Fibroblast of skin of right biceps (primary cell): ENCODE measurements around the gene ALDH1A1.
"Not testable (repeated sequence)": the region's sequence is repeated elsewhere in the genome, so short reads cannot be mapped to it uniquely, and the experiment has no call there.

Source experiments
- DNase-seq: peaks from one replicate; pipeline ENCODE4 v3.0.0-alpha.2; 2013

Gene ALDH1A1

DNA sequence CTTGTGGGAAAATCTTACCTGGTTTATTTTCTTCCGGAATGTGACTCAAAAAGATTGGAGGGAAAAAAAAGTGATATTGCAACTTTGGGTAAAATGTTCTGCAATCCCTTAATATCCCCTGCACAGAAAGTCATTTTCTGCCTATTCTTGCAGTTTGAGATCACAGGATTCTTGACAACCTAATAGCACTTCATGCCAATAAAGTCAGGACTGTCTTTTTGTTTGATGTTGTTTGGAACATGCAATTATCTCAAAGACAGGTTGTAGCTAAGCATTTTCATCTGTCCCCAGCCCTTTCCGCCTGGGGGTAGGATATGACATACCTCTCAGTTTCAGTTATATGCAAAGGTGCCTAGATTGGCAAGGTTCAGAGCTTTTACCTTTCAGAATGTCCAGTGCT lies 63.9 kb downstream of the ALDH1A1 start:
- DNase-seq = no peak

DNA sequence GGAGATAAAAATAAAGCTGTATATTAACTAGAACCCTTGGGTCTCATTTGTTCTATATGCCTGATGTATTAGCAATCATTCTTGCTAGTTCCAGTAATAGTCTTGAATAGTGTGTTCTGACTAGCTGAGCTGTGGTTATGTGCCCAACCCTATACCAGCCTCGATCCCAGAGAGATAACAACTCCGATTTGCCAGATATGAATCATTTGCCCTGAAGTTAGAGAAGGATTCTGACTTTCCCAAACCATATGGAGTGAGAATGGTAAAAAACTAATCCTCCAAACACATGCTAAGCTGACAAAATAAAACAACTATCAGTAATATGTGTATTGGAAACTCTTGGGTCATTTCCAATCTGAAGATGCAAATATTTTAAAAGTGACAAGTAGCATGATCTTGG lies 64.8 kb downstream of the ALDH1A1 start:
- DNase-seq = no peak

DNA sequence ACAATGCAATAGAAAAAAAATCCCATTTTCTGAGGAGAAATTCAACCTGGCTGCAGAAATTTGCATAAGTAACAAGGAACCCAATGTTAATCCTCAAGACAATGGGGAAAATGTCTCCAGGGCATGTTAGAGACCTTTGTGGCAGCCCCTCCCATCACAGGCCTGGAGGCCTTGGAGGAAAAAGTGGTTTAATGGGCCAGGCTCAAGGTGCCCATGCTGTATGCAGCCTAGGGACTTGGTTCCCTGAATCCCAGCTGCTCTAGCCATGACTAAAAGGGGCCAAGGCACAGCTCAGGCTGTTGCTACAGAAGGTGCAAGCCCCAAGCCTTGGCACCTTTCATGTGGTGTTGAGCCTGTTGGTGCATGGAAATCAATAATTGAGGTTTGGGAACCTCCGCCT lies 66.5 kb downstream of the ALDH1A1 start:
- DNase-seq = no peak

- no peak for DNase-seq
Measured at GRCh38 chr9:72884508-72884907, 68.3 kb downstream of the ALDH1A1 start.

- DNase-seq = no peak
Measured at GRCh38 chr9:72883875-72884274, 69.0 kb downstream of the ALDH1A1 start.

GRCh38 chr9:72882117-72882775 lies 70.6 kb downstream of the ALDH1A1 start:
- no peak for DNase-seq

- DNase-seq = no peak
Measured at GRCh38 chr9:72880821-72881220, 72.0 kb downstream of the ALDH1A1 start.

DNA sequence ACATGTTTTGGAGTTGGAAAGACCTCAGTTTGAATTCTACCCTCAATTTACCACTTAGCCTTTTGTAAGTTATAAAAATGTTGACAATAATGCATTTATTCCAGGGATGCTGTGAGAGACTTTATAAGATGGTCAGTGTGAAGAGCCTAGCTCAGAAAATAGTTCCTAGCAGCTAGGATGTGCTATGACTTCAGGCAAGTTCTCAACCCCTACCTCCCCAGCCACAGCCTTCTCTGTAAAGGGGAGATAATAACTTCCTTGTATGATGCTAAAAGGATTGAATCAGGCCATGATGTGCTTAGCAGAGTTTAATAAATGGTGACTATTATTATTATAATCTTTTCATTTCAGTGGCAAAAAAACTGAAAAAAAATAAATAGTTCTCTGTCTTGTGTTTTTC lies 77.6 kb downstream of the ALDH1A1 start:
- no peak for DNase-seq

DNA sequence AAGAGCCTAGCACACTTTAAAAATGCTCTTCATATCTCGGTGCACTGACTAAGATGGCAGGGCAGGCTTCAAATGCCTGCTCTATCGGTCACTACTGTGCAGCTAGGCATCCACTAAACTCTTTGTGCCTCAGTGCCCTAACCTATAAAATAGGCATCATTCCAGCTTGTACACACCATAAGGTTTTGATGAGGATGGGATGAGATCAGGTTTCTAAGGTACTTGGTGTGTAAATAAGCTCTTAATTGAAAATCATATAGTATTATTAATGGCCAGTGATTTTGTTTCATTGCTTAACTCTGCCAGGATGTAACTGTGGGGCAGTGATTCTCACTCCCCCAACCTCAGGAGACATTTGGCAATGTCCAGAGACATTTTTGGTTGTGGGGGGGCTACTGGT lies 78.5 kb downstream of the ALDH1A1 start:
- DNase-seq = no peak

- DNase-seq = no peak
Measured at GRCh38 chr9:72873456-72873855, 79.4 kb downstream of the ALDH1A1 start.

- no peak for DNase-seq
Measured at GRCh38 chr9:72872718-72873117, 80.1 kb downstream of the ALDH1A1 start.

DNA sequence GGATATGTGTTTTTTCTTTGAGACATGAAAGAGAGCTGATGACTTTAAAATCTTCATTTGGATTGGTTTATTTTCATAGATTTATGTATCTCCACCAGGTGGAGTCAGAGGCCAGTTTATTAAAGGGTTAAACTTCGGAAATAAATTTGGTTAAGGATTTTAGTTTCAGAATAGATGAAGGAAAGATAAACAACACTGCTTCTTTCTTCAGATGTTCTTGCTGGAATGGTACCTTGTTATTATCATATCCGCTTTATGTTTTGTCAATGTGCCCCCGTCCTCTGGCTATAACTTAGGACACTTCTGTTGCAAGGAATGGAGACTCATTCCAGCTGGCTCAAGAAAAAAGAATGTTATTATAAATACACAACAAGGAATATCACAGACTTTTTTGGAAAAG lies 81.2 kb downstream of the ALDH1A1 start:
- peak; percentile 14 for DNase-seq

- DNase-seq = no peak
Measured at GRCh38 chr9:72864327-72864726, 88.5 kb downstream of the ALDH1A1 start.

DNA sequence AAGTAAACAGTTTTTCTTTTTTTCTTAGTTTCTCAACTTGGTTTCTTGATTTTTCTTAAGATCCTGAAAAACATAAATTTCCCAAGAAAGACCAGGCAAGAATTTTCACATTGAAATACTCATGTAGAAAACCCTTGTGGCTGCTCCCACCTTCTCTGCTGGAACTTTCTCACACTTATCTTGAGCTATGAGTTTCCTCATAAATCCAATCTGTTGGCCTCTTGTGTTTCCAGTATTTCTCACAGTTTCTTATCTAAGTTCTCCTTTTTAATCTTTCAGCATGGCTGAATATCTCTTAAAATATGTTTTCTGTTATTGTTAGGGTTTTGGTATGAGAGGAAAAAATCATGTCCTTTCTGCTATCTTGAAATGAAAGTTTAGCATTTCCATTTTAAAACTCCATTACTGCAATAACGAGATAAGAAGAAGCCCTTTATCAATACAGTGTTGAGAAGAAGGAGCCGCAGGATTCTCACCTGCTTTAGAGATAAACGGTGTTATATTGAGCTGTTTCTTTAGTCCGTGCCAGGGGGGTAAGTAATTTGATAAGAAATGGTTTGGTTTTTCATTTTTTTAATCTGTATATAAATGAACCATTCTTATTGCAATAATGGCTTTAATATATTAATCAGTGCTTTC lies 89.3 kb downstream of the ALDH1A1 start:
- DNase-seq = no peak

GRCh38 chr9:72862788-72863187 lies 90.1 kb downstream of the ALDH1A1 start:
- not testable (repeated sequence) for DNase-seq

DNA sequence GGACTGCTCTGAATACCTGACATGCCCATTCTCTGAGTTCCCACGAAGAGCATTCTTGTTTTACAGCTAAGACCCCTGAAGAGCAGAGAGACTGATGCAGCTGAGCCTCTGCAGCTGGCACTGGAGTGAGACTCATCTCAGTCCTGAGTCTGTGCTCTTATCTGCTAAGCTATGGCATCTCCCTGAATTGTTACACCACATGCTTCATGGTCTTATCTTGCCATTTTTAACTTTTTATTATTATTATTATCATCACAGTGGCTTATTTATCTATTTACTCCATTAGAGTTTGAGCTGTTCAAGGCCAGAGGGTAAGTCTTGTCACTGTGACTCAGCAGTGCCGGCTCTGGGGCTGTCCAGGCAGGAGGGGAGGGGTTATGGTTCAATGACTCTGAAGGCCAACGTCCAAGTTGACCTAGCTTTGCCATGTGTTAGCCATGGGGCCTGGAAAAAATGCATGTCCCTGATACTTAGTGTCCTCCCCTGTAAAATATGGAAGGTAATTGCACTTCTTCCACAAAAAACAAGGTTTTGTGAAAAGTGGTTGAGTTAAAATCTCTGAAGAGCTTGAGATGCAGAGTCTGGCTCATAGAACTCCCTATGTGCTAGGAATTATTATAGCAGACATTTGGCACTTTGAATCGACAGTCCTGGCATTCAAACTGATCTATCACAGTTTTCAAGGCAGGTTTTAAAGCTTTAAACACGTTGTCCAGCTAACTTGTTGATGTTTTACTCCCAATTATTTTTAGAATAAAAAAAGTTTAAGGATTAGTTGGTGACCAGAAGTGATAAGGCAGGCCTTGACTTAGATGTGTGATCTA lies 94.6 kb downstream of the ALDH1A1 start:
- DNase-seq = no peak

GRCh38 chr9:72857624-72857996 lies 95.2 kb downstream of the ALDH1A1 start:
- no peak for DNase-seq

DNA sequence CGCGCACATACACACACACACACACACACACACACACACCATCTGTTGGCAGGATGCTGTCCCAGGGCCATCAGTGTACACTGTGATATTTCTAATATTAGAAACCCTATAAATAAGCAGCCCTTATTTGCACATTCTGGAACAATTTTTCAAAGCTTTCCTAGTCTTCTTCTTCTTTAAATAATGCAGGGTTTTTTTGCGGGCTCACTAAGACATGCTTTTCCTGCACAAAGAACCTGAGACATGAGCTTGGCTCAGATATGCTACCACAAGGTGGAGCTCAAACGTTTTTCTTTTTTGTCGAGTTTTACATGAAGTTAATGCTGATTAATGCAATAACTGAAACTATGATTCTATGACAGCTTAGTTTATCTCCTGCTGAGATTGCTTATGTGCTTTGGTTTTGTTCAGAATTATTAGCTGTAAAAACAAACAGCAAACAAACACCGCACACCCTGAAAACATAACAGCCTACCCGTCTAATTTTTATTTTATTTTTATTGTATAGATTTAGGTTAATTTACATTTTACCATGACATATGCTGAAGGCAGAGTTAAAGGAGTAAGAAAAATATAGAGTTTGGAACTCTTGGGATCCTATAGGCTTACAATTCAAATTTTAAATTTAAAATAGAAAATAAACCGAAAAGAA lies 95.8 kb downstream of the ALDH1A1 start:
- peak; percentile 52 for DNase-seq

DNA sequence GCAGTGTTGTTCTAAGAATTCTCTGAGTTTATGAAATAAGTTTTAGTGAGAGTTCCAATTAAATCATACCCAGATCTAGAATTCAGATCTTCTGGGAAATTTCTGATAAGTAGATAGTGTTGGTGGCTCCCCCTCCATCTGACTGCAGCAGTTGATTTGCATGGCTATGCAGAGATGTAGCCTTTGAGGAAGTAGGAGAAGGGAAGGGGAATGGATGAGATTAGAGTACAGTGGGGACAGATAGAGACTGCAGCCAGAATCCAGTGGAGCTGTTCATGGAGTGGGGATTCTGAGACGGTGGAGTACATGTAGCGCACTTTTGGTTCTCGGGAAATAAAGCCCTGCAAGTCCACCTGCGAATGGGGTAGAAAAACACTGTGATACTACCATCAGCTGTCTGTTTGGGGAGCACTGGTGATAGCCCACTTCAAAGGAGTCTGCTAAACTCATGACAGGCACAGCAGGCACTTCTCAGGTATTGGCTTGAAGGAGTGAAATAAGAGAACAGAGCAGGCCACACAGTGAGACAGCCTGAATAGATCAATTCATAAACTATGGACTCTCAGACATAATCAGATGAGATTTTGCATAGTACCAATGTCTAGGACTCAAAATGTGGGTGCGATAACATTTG lies 96.8 kb downstream of the ALDH1A1 start:
- DNase-seq = no peak

DNA sequence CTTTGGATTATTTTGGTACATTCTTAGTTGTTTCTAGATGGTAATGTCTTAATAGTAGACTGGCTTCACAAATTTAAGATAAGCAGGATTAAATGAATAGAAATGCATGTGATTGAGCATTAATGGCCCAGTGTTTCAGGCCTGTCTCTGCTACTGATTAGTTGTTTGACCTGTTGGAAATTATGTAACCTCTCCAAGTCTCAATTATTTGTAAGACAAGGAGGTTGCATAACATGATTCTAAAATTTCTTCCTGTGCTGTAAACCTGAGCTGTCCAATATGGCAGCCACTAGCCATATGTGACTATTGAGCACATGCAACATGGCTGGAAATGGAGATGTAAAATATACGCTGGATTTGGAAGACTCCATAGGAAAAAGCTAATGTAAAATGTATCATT lies 97.5 kb downstream of the ALDH1A1 start:
- no peak for DNase-seq
